ENCODE data around the gene ALDH1L2. TPM values are rescaled to one million over a fixed set of nuclear protein-coding genes. Genes with fewer than 3 reads are reported as not detected.
A peak's percentile ranks its signal among the peaks of the same experiment; 100 is the strongest.

ALDH1L2 gene
- total and polyA plus RNA-seq, 4 experiments from 2014 or later = 0.08 to 0.72 (median 0.15) TPM; not detected in 1

- Histone ChIP-seq H3K4me3 (ENCODE audit: low read length in 2 of 2) (no peak overlapping the region), H3K27ac (ENCODE audit: low read depth, low read length) (no peak overlapping the region), H3K4me1 (ENCODE audit: insufficient read depth, low read length) (no peaks in the 10 kb centered on the region), H3K9me3 (ENCODE audit: control insufficient read depth in 1 of 2, low read length in 2 of 2) (no peaks in the 10 kb centered on the region), H3K36me3 (ENCODE audit: insufficient read depth, low read length) (no peaks in the 10 kb centered on the region), H3K27me3 (ENCODE audit: insufficient read depth, low read length) (no peaks in the 10 kb centered on the region)
- Mint-ChIP-seq H3K4me3 (no peak overlapping the region), H3K4me1 (peaks cover 0 to 3% (median under 1%) of the 10 kb centered on the region in 4 donors), H3K9me3 (peaks cover 0 to 25% (median 15%) of the 10 kb centered on the region in 8 donors), H3K27ac (no peak overlapping the region), H3K36me3 (peaks cover 0 to 14% of the 10 kb centered on the region in 2 donors), H3K27me3 (peaks cover 2 to 3% of the 10 kb centered on the region in 2 donors)
- no peak for DNase-seq
- intact Hi-C loops (cut with micrococcal nuclease) = no loop called here
- POLR2A ChIA-PET (ENCODE audit: partially characterized antibody) = no interaction called here
- CTCF ChIA-PET (ENCODE audit: partially characterized antibody) = interaction anchor here (2.7 kb wide), 1 partner anchor 675 kb away, joined by 13 read pairs; no protein-coding TSS in a partner anchor
Observed at GRCh38 chr12:105057174-105057573, 27.1 kb downstream of the ALDH1L2 start.

- Histone ChIP-seq H3K36me3 (ENCODE audit: insufficient read depth, low read length) (no peaks in the 10 kb centered on the region), H3K4me3 (ENCODE audit: low read length in 2 of 2) (no peak overlapping the region), H3K4me1 (ENCODE audit: insufficient read depth, low read length) (no peaks in the 10 kb centered on the region), H3K9me3 (ENCODE audit: control insufficient read depth in 1 of 2, low read length in 2 of 2) (no peaks in the 10 kb centered on the region), H3K27ac (ENCODE audit: low read depth, low read length) (no peak overlapping the region), H3K27me3 (ENCODE audit: insufficient read depth, low read length) (no peaks in the 10 kb centered on the region)
- ChIA-PET CTCF (ENCODE audit: partially characterized antibody) (interaction anchor here (1.0 to 5.3 kb wide), 19 partner anchors 9 to 853 kb away, joined by 3 to 104 read pairs (median 4); partner anchors contain the start of gene CHST11), POLR2A (ENCODE audit: partially characterized antibody) (interaction anchor here (1.1 to 1.3 kb wide), 2 partner anchors 15 to 369 kb away, joined by 3 read pairs; no protein-coding TSS in a partner anchor)
- H3K36me3 Mint-ChIP-seq = peaks cover 0 to 14% of the 10 kb centered on the region in 2 donors
- H3K27me3 Mint-ChIP-seq = peaks cover 2 to 3% of the 10 kb centered on the region in 2 donors
- H3K9me3 Mint-ChIP-seq = peaks cover 0 to 25% (median 15%) of the 10 kb centered on the region in 8 donors
- DNase-seq = peak; percentile 71 to 77 (median 75)
- H3K4me3 Mint-ChIP-seq = no peak overlapping the region
- no peak overlapping the region for H3K27ac Mint-ChIP-seq
- peaks cover 0 to 3% (median under 1%) of the 10 kb centered on the region in 4 donors for H3K4me1 Mint-ChIP-seq
- intact Hi-C loops (cut with micrococcal nuclease) = loop anchor here (1.0 to 2.0 kb wide), 8 partner anchors 66 to 852 kb away; partner anchors contain the start of genes CHST11, NOPCHAP1, SLC41A2 and TXNRD1
Observed at GRCh38 chr12:105053116-105053572, 31.1 kb downstream of the ALDH1L2 start.

- no peak overlapping the region for H3K4me3 ChIP-seq (ENCODE audit: low read length in 2 of 2)
- Mint-ChIP-seq H3K27me3 (peaks cover 2% of the 10 kb centered on the region in 2 donors), H3K4me1 (peaks cover 0 to 3% (median under 1%) of the 10 kb centered on the region in 4 donors), H3K36me3 (peaks cover 0 to 14% of the 10 kb centered on the region in 2 donors), H3K9me3 (peaks cover 0 to 23% (median 14%) of the 10 kb centered on the region in 8 donors), H3K4me3 (no peak overlapping the region), H3K27ac (no peak overlapping the region)
- no peak for DNase-seq
- H3K36me3 ChIP-seq (ENCODE audit: insufficient read depth, low read length) = no peaks in the 10 kb centered on the region
- no peaks in the 10 kb centered on the region for H3K9me3 ChIP-seq (ENCODE audit: control insufficient read depth in 1 of 2, low read length in 2 of 2)
- H3K4me1 ChIP-seq (ENCODE audit: insufficient read depth, low read length) = no peaks in the 10 kb centered on the region
- ChIA-PET POLR2A (ENCODE audit: partially characterized antibody) (no interaction called here), CTCF (ENCODE audit: partially characterized antibody) (interaction anchor here (1.0 to 5.3 kb wide), 11 partner anchors 8 to 852 kb away, joined by 3 to 104 read pairs (median 3); no protein-coding TSS in a partner anchor)
- intact Hi-C loops (cut with micrococcal nuclease) = loop anchor here (2.0 kb wide), 3 partner anchors 65 to 837 kb away; partner anchors contain the start of genes CHST11, NOPCHAP1 and TXNRD1
- no peak overlapping the region for H3K27ac ChIP-seq (ENCODE audit: low read depth, low read length)
- H3K27me3 ChIP-seq (ENCODE audit: insufficient read depth, low read length) = no peaks in the 10 kb centered on the region
Observed at GRCh38 chr12:105051981-105052380, 32.3 kb downstream of the ALDH1L2 start.

- ChIA-PET POLR2A (ENCODE audit: partially characterized antibody) (no interaction called here), CTCF (ENCODE audit: partially characterized antibody) (no interaction called here)
- peaks cover 0 to 3% (median under 1%) of the 10 kb centered on the region in 4 donors for H3K4me1 Mint-ChIP-seq
- H3K4me1 ChIP-seq (ENCODE audit: insufficient read depth, low read length) = no peaks in the 10 kb centered on the region
- H3K27me3 ChIP-seq (ENCODE audit: insufficient read depth, low read length) = no peaks in the 10 kb centered on the region
- H3K9me3 ChIP-seq (ENCODE audit: control insufficient read depth in 1 of 2, low read length in 2 of 2) = no peaks in the 10 kb centered on the region
- no peak overlapping the region for H3K4me3 ChIP-seq (ENCODE audit: low read length in 2 of 2)
- H3K27ac ChIP-seq (ENCODE audit: low read depth, low read length) = no peak overlapping the region
- no peak overlapping the region for H3K4me3 Mint-ChIP-seq
- H3K27ac Mint-ChIP-seq = no peak overlapping the region
- H3K9me3 Mint-ChIP-seq = no peaks in the 10 kb centered on the region
- intact Hi-C loops (cut with micrococcal nuclease) = no loop called here
- no peaks in the 10 kb centered on the region for H3K27me3 Mint-ChIP-seq
- DNase-seq = no peak
- H3K36me3 ChIP-seq (ENCODE audit: insufficient read depth, low read length) = no peaks in the 10 kb centered on the region
- H3K36me3 Mint-ChIP-seq = no peaks in the 10 kb centered on the region
Observed at GRCh38 chr12:105048315-105048714, 35.9 kb downstream of the ALDH1L2 start.

- CTCF ChIA-PET (ENCODE audit: partially characterized antibody) = interaction anchor here (1.8 kb wide), 1 partner anchor 666 kb away, joined by 7 read pairs; no protein-coding TSS in a partner anchor
- H3K36me3 Mint-ChIP-seq = no peaks in the 10 kb centered on the region
- H3K4me3 Mint-ChIP-seq = no peak overlapping the region
- no peaks in the 10 kb centered on the region for H3K9me3 Mint-ChIP-seq
- Histone ChIP-seq H3K27me3 (ENCODE audit: insufficient read depth, low read length) (no peaks in the 10 kb centered on the region), H3K4me1 (ENCODE audit: insufficient read depth, low read length) (no peaks in the 10 kb centered on the region), H3K4me3 (ENCODE audit: low read length in 2 of 2) (no peak overlapping the region), H3K36me3 (ENCODE audit: insufficient read depth, low read length) (no peaks in the 10 kb centered on the region), H3K27ac (ENCODE audit: low read depth, low read length) (no peak overlapping the region), H3K9me3 (ENCODE audit: control insufficient read depth in 1 of 2, low read length in 2 of 2) (no peaks in the 10 kb centered on the region)
- DNase-seq = no peak
- no peaks in the 10 kb centered on the region for H3K27me3 Mint-ChIP-seq
- POLR2A ChIA-PET (ENCODE audit: partially characterized antibody) = interaction anchor here (0.6 kb wide), 1 partner anchor 845 kb away, joined by 3 read pairs; no protein-coding TSS in a partner anchor
- intact Hi-C loops (cut with micrococcal nuclease) = no loop called here
- no peak overlapping the region for H3K27ac Mint-ChIP-seq
- H3K4me1 Mint-ChIP-seq = no peaks in the 10 kb centered on the region
Observed at GRCh38 chr12:105047308-105047707, 37.0 kb downstream of the ALDH1L2 start.

GRCh38 chr12:105041186-105041585, 43.1 kb downstream of the ALDH1L2 start:
- H3K27me3 Mint-ChIP-seq = no peaks in the 10 kb centered on the region
- ChIA-PET POLR2A (ENCODE audit: partially characterized antibody) (no interaction called here), CTCF (ENCODE audit: partially characterized antibody) (interaction anchor here (1.6 kb wide), 1 partner anchor 660 kb away, joined by 3 read pairs; no protein-coding TSS in a partner anchor)
- no peak overlapping the region for H3K27ac ChIP-seq (ENCODE audit: low read depth, low read length)
- DNase-seq = no peak
- intact Hi-C loops (cut with micrococcal nuclease) = no loop called here
- H3K27me3 ChIP-seq (ENCODE audit: insufficient read depth, low read length) = no peaks in the 10 kb centered on the region
- H3K4me1 ChIP-seq (ENCODE audit: insufficient read depth, low read length) = peaks cover 23% of the 10 kb centered on the region
- no peaks in the 10 kb centered on the region for H3K36me3 ChIP-seq (ENCODE audit: insufficient read depth, low read length)
- H3K4me3 Mint-ChIP-seq = no peak overlapping the region
- H3K4me3 ChIP-seq (ENCODE audit: low read length in 2 of 2) = no peak overlapping the region
- no peak overlapping the region for H3K27ac Mint-ChIP-seq
- H3K9me3 ChIP-seq (ENCODE audit: control insufficient read depth in 1 of 2, low read length in 2 of 2) = no peaks in the 10 kb centered on the region
- H3K4me1 Mint-ChIP-seq = peaks cover 15 to 25% (median 20%) of the 10 kb centered on the region in 4 donors
- H3K9me3 Mint-ChIP-seq = no peaks in the 10 kb centered on the region
- no peaks in the 10 kb centered on the region for H3K36me3 Mint-ChIP-seq

GRCh38 chr12:105040476-105040875, 43.8 kb downstream of the ALDH1L2 start:
- Histone ChIP-seq H3K4me3 (ENCODE audit: low read length in 2 of 2) (no peak overlapping the region), H3K4me1 (ENCODE audit: insufficient read depth, low read length) (peaks cover 23% of the 10 kb centered on the region), H3K27ac (ENCODE audit: low read depth, low read length) (no peak overlapping the region), H3K27me3 (ENCODE audit: insufficient read depth, low read length) (no peaks in the 10 kb centered on the region), H3K9me3 (ENCODE audit: control insufficient read depth in 1 of 2, low read length in 2 of 2) (no peaks in the 10 kb centered on the region), H3K36me3 (ENCODE audit: insufficient read depth, low read length) (no peaks in the 10 kb centered on the region)
- intact Hi-C loops (cut with micrococcal nuclease) = no loop called here
- POLR2A ChIA-PET (ENCODE audit: partially characterized antibody) = no interaction called here
- H3K4me3 Mint-ChIP-seq = peak overlapping the region in 1 of 8 donors; percentile 59
- CTCF ChIA-PET (ENCODE audit: partially characterized antibody) = interaction anchor here (1.6 to 4.0 kb wide), 3 partner anchors 13 to 659 kb away, joined by 3 to 26 read pairs (median 6); no protein-coding TSS in a partner anchor
- peaks cover 15 to 25% (median 20%) of the 10 kb centered on the region in 4 donors for H3K4me1 Mint-ChIP-seq
- H3K27ac Mint-ChIP-seq = peak overlapping the region in 1 of 7 donors; percentile 60
- no peaks in the 10 kb centered on the region for H3K27me3 Mint-ChIP-seq
- DNase-seq = no peak
- H3K9me3 Mint-ChIP-seq = no peaks in the 10 kb centered on the region
- no peaks in the 10 kb centered on the region for H3K36me3 Mint-ChIP-seq

All from CD4-positive, alpha-beta memory T cell (primary cell).